22Rv1 (cell line): ENCODE measurements around the gene ABCA2.

Experiments used
- H3K27ac ChIP-seq: fragments of 450-650 bp; 2 replicates; pipeline ENCODE4 v1.5.1; 2017
- CTCF ChIP-seq: fragments of 450-650 bp; IDR thresholded peaks from 2 replicates; pipeline ENCODE4 v1.5.1; 2017; ENCODE audit warnings: mild to moderate bottlenecking
- ZFX ChIP-seq: fragments of 450-650 bp; IDR thresholded peaks from 2 replicates; pipeline ENCODE4 v1.6.1; 2017; ENCODE audit warnings: antibody characterized with exemption, borderline replicate concordance

ABCA2 gene

GRCh38 chr9:137040568-137040967 is 12.5 kb upstream of the ABCA2 start:
- no peak overlapping the region for H3K27ac ChIP-seq
- no peak for TF ChIP-seq ZFX

GRCh38 chr9:137039611-137040366 is 11.8 kb upstream of the ABCA2 start:
- TF ChIP-seq ZFX (no peak), CTCF (no peak)

GRCh38 chr9:137038916-137039315 is 10.9 kb upstream of the ABCA2 start:
- TF ChIP-seq ZFX (no peak), CTCF (no peak)
- H3K27ac ChIP-seq: peak overlapping the region; percentile 15; the same call in 1 of the 2 replicates

More at GRCh38 chr9:137039611-137040366, 11.8 kb upstream of the ABCA2 start:
- no peak overlapping the region for H3K27ac ChIP-seq

GRCh38 chr9:137037483-137037882 is 9.4 kb upstream of the ABCA2 start:
- TF ChIP-seq ZFX (no peak), CTCF (no peak)
- peak overlapping the region; percentile 67 for H3K27ac ChIP-seq

GRCh38 chr9:137037035-137037434 is 9.0 kb upstream of the ABCA2 start:
- peak overlapping the region; percentile 67 for H3K27ac ChIP-seq
- TF ChIP-seq CTCF: no peak
- no peak for TF ChIP-seq ZFX

GRCh38 chr9:137035937-137036336 is 7.9 kb upstream of the ABCA2 start:
- H3K27ac ChIP-seq: peak overlapping the region; percentile 67
- TF ChIP-seq CTCF (no peak), ZFX (no peak)

- peak overlapping the region; percentile 67 for H3K27ac ChIP-seq
- TF ChIP-seq CTCF (peak; percentile 73), ZFX (no peak)
These were observed 7.4 kb upstream of the ABCA2 start for GRCh38 chr9:137035507-137035834.
